K562 (cell line): Measurements from ENCODE around the gene EMC8.

Source experiments
- HNRNPLL ChIP-seq: fragments of 200-400 bp; formaldehyde crosslinking; IDR thresholded peaks from 2 replicates; pipeline ENCODE4 v1.6.1; 2017; ENCODE audit warnings: low read length, low read depth, mild to moderate bottlenecking; ENCODE audit not compliant: poor library complexity, severe bottlenecking
- MED1 ChIP-seq: sonication (generic); formaldehyde crosslinking; IDR thresholded peaks from 2 replicates; pipeline ENCODE4 v1.8.1; 2023; ENCODE audit warnings: missing genetic modification reagents, borderline replicate concordance
- RBBP5 ChIP-seq: fragments of 200-600 bp; sonication (generic); IDR thresholded peaks from 2 replicates; pipeline ENCODE4 v1.6.1; 2012; ENCODE audit warnings: borderline replicate concordance, mild to moderate bottlenecking, low read length, control low read depth, inconsistent platforms; ENCODE audit not compliant: insufficient read depth, poor library complexity, severe bottlenecking
- SNIP1 ChIP-seq: fragments of 450-650 bp; IDR thresholded peaks from 2 replicates; pipeline ENCODE4 v1.7.1; 2017; ENCODE audit warnings: low read depth, mild to moderate bottlenecking
- ZNF253 ChIP-seq: fragments of 250-450 bp; sonication (Bioruptor Pico); conservative IDR thresholded peaks from 2 replicates; pipeline ENCODE4 v1.6.1; 2021; ENCODE audit warnings: mild to moderate bottlenecking
- TF ChIP-seq, protein P1 (sequence below): IDR thresholded peaks from 3 replicates; pipeline ENCODE4 v1.6.1; 2011; ENCODE audit warnings: borderline replicate concordance, mild to moderate bottlenecking, moderate library complexity; ENCODE audit not compliant: insufficient read length; ENCODE audit errors: extremely low read depth
- TF ChIP-seq, protein P2 (sequence below), 3 experiments: IDR thresholded peaks in 2 of 3; conservative IDR thresholded peaks in 1 of 3; 2 replicates each; pipeline ENCODE4 v1.5.1; 2011 to 2012; ENCODE audit warnings: low read length in 3 of 3, mild to moderate bottlenecking in 3 of 3, control low read depth in 2 of 3, improper control_type of control experiment in 1 of 3, inconsistent platforms in 1 of 3, low read depth in 1 of 3, mixed read lengths in 1 of 3, moderate library complexity in 1 of 3; ENCODE audit not compliant: insufficient read depth in 2 of 3

DNA sequence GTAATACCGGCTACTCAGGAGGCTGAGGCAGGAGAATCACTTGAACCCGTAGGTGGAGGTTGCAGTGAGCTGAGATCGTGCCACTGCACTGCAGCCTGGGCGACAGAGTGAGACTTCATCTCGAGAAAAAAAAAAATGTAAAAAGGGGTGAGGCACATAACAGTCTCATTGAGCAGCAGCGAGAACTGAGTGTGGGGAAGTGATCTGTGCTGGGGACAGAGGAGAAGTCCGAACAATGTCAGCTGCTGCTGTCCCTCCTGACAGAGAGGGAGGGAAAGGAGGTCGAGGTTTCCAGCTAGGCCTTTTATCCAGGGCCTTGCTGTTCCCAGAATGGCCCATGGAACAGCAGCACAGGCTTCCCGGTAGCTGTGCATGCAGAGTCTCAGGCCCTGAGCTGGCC lies 62.4 kb downstream of the EMC8 start:
- TF ChIP-seq RBBP5 (no peak), SNIP1 (no peak), ZNF253 (no peak), HNRNPLL (no peak), MED1 (no peak)
- TF ChIP-seq, protein P1, sequence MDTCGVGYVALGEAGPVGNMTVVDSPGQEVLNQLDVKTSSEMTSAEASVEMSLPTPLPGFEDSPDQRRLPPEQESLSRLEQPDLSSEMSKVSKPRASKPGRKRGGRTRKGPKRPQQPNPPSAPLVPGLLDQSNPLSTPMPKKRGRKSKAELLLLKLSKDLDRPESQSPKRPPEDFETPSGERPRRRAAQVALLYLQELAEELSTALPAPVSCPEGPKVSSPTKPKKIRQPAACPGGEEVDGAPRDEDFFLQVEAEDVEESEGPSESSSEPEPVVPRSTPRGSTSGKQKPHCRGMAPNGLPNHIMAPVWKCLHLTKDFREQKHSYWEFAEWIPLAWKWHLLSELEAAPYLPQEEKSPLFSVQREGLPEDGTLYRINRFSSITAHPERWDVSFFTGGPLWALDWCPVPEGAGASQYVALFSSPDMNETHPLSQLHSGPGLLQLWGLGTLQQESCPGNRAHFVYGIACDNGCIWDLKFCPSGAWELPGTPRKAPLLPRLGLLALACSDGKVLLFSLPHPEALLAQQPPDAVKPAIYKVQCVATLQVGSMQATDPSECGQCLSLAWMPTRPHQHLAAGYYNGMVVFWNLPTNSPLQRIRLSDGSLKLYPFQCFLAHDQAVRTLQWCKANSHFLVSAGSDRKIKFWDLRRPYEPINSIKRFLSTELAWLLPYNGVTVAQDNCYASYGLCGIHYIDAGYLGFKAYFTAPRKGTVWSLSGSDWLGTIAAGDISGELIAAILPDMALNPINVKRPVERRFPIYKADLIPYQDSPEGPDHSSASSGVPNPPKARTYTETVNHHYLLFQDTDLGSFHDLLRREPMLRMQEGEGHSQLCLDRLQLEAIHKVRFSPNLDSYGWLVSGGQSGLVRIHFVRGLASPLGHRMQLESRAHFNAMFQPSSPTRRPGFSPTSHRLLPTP: no peak
- TF ChIP-seq, protein P2, sequence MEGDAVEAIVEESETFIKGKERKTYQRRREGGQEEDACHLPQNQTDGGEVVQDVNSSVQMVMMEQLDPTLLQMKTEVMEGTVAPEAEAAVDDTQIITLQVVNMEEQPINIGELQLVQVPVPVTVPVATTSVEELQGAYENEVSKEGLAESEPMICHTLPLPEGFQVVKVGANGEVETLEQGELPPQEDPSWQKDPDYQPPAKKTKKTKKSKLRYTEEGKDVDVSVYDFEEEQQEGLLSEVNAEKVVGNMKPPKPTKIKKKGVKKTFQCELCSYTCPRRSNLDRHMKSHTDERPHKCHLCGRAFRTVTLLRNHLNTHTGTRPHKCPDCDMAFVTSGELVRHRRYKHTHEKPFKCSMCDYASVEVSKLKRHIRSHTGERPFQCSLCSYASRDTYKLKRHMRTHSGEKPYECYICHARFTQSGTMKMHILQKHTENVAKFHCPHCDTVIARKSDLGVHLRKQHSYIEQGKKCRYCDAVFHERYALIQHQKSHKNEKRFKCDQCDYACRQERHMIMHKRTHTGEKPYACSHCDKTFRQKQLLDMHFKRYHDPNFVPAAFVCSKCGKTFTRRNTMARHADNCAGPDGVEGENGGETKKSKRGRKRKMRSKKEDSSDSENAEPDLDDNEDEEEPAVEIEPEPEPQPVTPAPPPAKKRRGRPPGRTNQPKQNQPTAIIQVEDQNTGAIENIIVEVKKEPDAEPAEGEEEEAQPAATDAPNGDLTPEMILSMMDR (IDR thresholded peaks at IDR 0.05 in 2 of 3, conservative IDR thresholded peaks at IDR 0.05 in 1 of 3; ENCODE audit: insufficient read depth in 2 of 3, low read depth in 1 of 3, low read length in 3 of 3): no peak
